ENCODE results near the gene GRAMD1B. TPM values are rescaled to one million over a fixed set of nuclear protein-coding genes. Genes with fewer than 3 reads are reported as not detected.

The GRAMD1B gene
- polyA plus RNA-seq, 1 experiment = 2.7 TPM

GRCh38 chr11:123645286-123645975 is 215.4 kb downstream of the GRAMD1B start:
- TF ChIP-seq CTCF (IDR thresholded peaks at IDR 0.05; ENCODE audit: low read depth, low read length) = no peak
- CTCF ChIA-PET = interaction anchor here (1.1 kb wide), 1 partner anchor 62 kb away, joined by 4 read pairs; no protein-coding TSS in a partner anchor
- POLR2A ChIA-PET = no interaction called here

GRCh38 chr11:123650901-123651300 is 220.8 kb downstream of the GRAMD1B start:
- no peak for TF ChIP-seq CTCF (IDR thresholded peaks at IDR 0.05; ENCODE audit: low read depth, low read length)
- H3K27ac ChIP-seq (ENCODE audit: low read depth, low read length) = no peak overlapping the region
- peaks cover 9% of the 10 kb centered on the region for H3K27me3 ChIP-seq (ENCODE audit: control insufficient read depth, insufficient read depth, low read length)
- no peaks in the 10 kb centered on the region; the same call in 1 of the 2 replicates for H3K9me3 ChIP-seq (ENCODE audit: control insufficient read depth, insufficient read depth, low read length)
- no peak overlapping the region for H3K4me3 ChIP-seq (ENCODE audit: low read depth, low read length)
- ChIA-PET CTCF (interaction anchor here (4.7 kb wide), 1 partner anchor 56 kb away, joined by 27 read pairs; no protein-coding TSS in a partner anchor), POLR2A (no interaction called here)
- DNase-seq (ENCODE audit: low read depth, low spot score) = no peak

More at GRCh38 chr11:123645286-123645975, 215.4 kb downstream of the GRAMD1B start:
- Histone ChIP-seq H3K9me3 (ENCODE audit: control insufficient read depth, insufficient read depth, low read length) (no peaks in the 10 kb centered on the region), H3K27me3 (ENCODE audit: control insufficient read depth, insufficient read depth, low read length) (peaks cover 11% of the 10 kb centered on the region), H3K4me3 (ENCODE audit: low read depth, low read length) (no peak overlapping the region), H3K27ac (ENCODE audit: low read depth, low read length) (no peak overlapping the region)
- DNase-seq (ENCODE audit: low read depth, low spot score) = no peak

GRCh38 chr11:123652599-123652998 is 222.5 kb downstream of the GRAMD1B start:
- no peak overlapping the region for H3K27ac ChIP-seq (ENCODE audit: low read depth, low read length)
- H3K4me3 ChIP-seq (ENCODE audit: low read depth, low read length) = no peak overlapping the region
- TF ChIP-seq CTCF (IDR thresholded peaks at IDR 0.05; ENCODE audit: low read depth, low read length) = no peak
- peaks cover 8% of the 10 kb centered on the region for H3K27me3 ChIP-seq (ENCODE audit: control insufficient read depth, insufficient read depth, low read length)
- ChIA-PET CTCF (interaction anchor here (4.7 kb wide), 1 partner anchor 54 kb away, joined by 27 read pairs; no protein-coding TSS in a partner anchor), POLR2A (no interaction called here)
- no peak for DNase-seq (ENCODE audit: low read depth, low spot score)
- H3K9me3 ChIP-seq (ENCODE audit: control insufficient read depth, insufficient read depth, low read length) = no peaks in the 10 kb centered on the region; the same call in 1 of the 2 replicates

- peak overlapping the region; percentile 66; the same call in 1 of the 2 replicates for H3K4me3 ChIP-seq (ENCODE audit: low read depth, low read length)
- TF ChIP-seq CTCF (IDR thresholded peaks at IDR 0.05; ENCODE audit: low read depth, low read length) = no peak
- DNase-seq (ENCODE audit: low read depth, low spot score) = no peak
- no peak overlapping the region for H3K27ac ChIP-seq (ENCODE audit: low read depth, low read length)
- ChIA-PET POLR2A (no interaction called here), CTCF (interaction anchor here (1.1 to 4.7 kb wide), 3 partner anchors 10 to 53 kb away, joined by 3 to 27 read pairs (median 10); no protein-coding TSS in a partner anchor)
- peaks cover 8% of the 10 kb centered on the region for H3K27me3 ChIP-seq (ENCODE audit: control insufficient read depth, insufficient read depth, low read length)
- H3K9me3 ChIP-seq (ENCODE audit: control insufficient read depth, insufficient read depth, low read length) = no peaks in the 10 kb centered on the region; the same call in 1 of the 2 replicates
Observed at GRCh38 chr11:123653483-123653826, 223.4 kb downstream of the GRAMD1B start.

Measured in AG04450 (cell line).